GM12878 (cell line): ENCODE measurements around the gene FBRSL1. TPM values are rescaled to one million over a fixed set of nuclear protein-coding genes. Genes with fewer than 3 reads are reported as not detected.

Experiments used
- ATAC-seq: fragments of 200-7000 bp; cut with Tn5 transposase; 3 replicates; pipeline ENCODE4 v1.9.1; 2020; ENCODE audit warnings: mild to moderate bottlenecking, moderate library complexity
- BruUV-seq: library from RNA; stranded (reverse); fragments of 400-500 nt; replicated peaks from 2 replicates; lab custom pipeline; 2021; lab: Mats Ljungman, UMichigan
- CTCF ChIA-PET: fragments of 300-600 bp; sonication (Branson Sonifier 250); formaldehyde crosslinking; extraction: SDS; loops from one replicate; lab custom pipeline; 2021; ENCODE audit warnings: inconsistent platforms; lab: Yijun Ruan, JAX
- POLR2A ChIA-PET: fragments of 350-600 bp; formaldehyde crosslinking; extraction: SDS; loops from one replicate; lab custom pipeline; 2021; ENCODE audit warnings: inconsistent platforms; lab: Charles Lee
- RAD21 ChIA-PET: fragments of 300-600 bp; sonication (Branson Sonifier 250); formaldehyde crosslinking; loops from one replicate; lab custom pipeline; 2023; ENCODE audit warnings: antibody characterized with exemption; ENCODE audit not compliant: unreplicated experiment; lab: Charles Lee
- SMC1A ChIA-PET: fragments of 300-600 bp; sonication (Branson Sonifier 250); formaldehyde crosslinking; loops from one replicate; lab custom pipeline; 2023; ENCODE audit not compliant: unreplicated experiment, uncharacterized antibody; lab: Charles Lee
- DNase-seq: peaks from one replicate; pipeline ENCODE4 v3.0.0-alpha.2; 2011; ENCODE audit warnings: low read depth, low spot score
- FAIRE-seq: peaks from 3 replicates; lab custom pipeline; 2011; peaks lifted over from hg19 to GRCh38; lab: Jason Lieb, UNC
- H2AFZ ChIP-seq: 2 replicates; pipeline ENCODE4 v1.6.0; 2011; ENCODE audit warnings: low read depth, low read length, control low read depth; ENCODE audit not compliant: control insufficient read depth
- H3K27ac ChIP-seq: 2 replicates; pipeline ENCODE4 v1.5.1; 2011; ENCODE audit warnings: control low read depth; ENCODE audit not compliant: control insufficient read depth, insufficient read depth
- H3K27me3 ChIP-seq, 2 experiments: replicated peaks in 1 of 2; 2 replicates each; pipeline versions ENCODE4 v1.6.0 to v1.6.1; 2011; ENCODE audit warnings: low read length in 1 of 2; ENCODE audit not compliant: control insufficient read depth in 2 of 2, insufficient read depth in 2 of 2
- H3K36me3 ChIP-seq, 2 experiments: 2 replicates each; pipeline ENCODE4 v1.5.1; 2011; ENCODE audit warnings: low read length in 1 of 2; ENCODE audit not compliant: control insufficient read depth in 2 of 2, insufficient read depth in 2 of 2
- H3K4me1 ChIP-seq: 2 replicates; pipeline ENCODE4 v1.6.1; 2011; ENCODE audit warnings: mild to moderate bottlenecking, low read length, moderate library complexity, mixed read lengths; ENCODE audit not compliant: control insufficient read depth, insufficient read depth
- H3K4me2 ChIP-seq: 2 replicates; pipeline ENCODE4 v1.6.0; 2011; ENCODE audit warnings: control low read depth; ENCODE audit not compliant: control insufficient read depth, insufficient read depth
- H3K4me3 ChIP-seq: fragments of 200-600 bp; sonication (generic); 2 replicates; pipeline ENCODE4 v1.5.1; 2016
- H3K79me2 ChIP-seq: 2 replicates; pipeline ENCODE4 v1.6.0; 2011; ENCODE audit warnings: low read length; ENCODE audit not compliant: control insufficient read depth, insufficient read depth
- H3K9ac ChIP-seq: 2 replicates; pipeline ENCODE4 v1.8.0; 2011; ENCODE audit warnings: low read length, control low read depth, mixed read lengths; ENCODE audit not compliant: control insufficient read depth, insufficient read depth
- H3K9me3 ChIP-seq: replicated peaks from 3 replicates; pipeline ENCODE4 v1.5.1; 2011; ENCODE audit warnings: mild to moderate bottlenecking, low read length; ENCODE audit not compliant: control insufficient read depth, insufficient read depth
- H4K20me1 ChIP-seq: 2 replicates; pipeline ENCODE4 v1.6.0; 2011; ENCODE audit not compliant: control insufficient read depth, insufficient read depth
- ATF2 ChIP-seq: IDR thresholded peaks from 2 replicates; pipeline ENCODE4 v1.6.1; 2012; ENCODE audit warnings: low read length, inconsistent platforms
- BCL11A ChIP-seq: IDR thresholded peaks from 2 replicates; pipeline ENCODE4 v1.6.1; 2011; ENCODE audit warnings: low read depth, low read length
- MTA3 ChIP-seq: IDR thresholded peaks from 2 replicates; pipeline ENCODE4 v1.6.1; 2012; ENCODE audit warnings: low read length, inconsistent platforms, borderline replicate concordance
- NRF1 ChIP-seq: conservative IDR thresholded peaks from 2 replicates; pipeline ENCODE4 v1.6.1; 2011; ENCODE audit warnings: mild to moderate bottlenecking, low read depth, low read length, improper control_type of control experiment
- SP1 ChIP-seq: IDR thresholded peaks from one replicate; pipeline ENCODE4 v1.6.1; 2011; ENCODE audit warnings: low read depth, low read length
- TBL1XR1 ChIP-seq: IDR thresholded peaks from 2 replicates; pipeline ENCODE4 v1.6.1; 2012; ENCODE audit warnings: low read depth, low read length, improper control_type of control experiment
- WGBS: methylation state at CpG from one replicate; pipeline ENCODE4 v1.1.6; 2016; ENCODE audit warnings: low lambda C conversion rate; ENCODE audit not compliant: insufficient replicate concordance, insufficient coverage; ENCODE audit errors: missing lambda C conversion rate; 5-methylcytosine and 5-hydroxymethylcytosine counted together
- in situ Hi-C: fragments of 300-500 bp; cut with MboI; formaldehyde crosslinking; loops from 9 replicates; pipeline ENCODE4 v1.14.3; 2018; ENCODE audit warnings: mixed read lengths
- intact Hi-C: fragments of 100-400 bp; cut with micrococcal nuclease; formaldehyde crosslinking; loops from one replicate; pipeline ENCODE4 v1.14.2; 2022; ENCODE audit not compliant: unreplicated experiment
- polyA plus RNA-seq, 11 experiments: library from polyadenylated mRNA; depleted of rRNA in 4 of 11; unstranded in 6 of 11; stranded (reverse) in 5 of 11; fragments of >200 nt; fragmentation: Nextera tagmentation in 4 of 11; fragmentation: Illumina TruSeq in 1 of 11; extraction: Ambion mirVana in 4 of 11; extraction: Trizol in 1 of 11; gene quantifications; 1 replicate in 1 of 11; 2 replicates in 10 of 11; pipeline versions ENCODE4 v1.2.1 to v1.2.3, GENCODE V29; 2011 to 2016; ENCODE audit warnings: inconsistent platforms in 2 of 11, missing spikeins in 2 of 11, low read depth in 1 of 11
- total RNA-seq, 4 experiments: library from RNA; depleted of rRNA in 3 of 4; stranded (reverse); fragments of >200 nt in 3 of 4; fragmentation: Illumina TruSeq in 1 of 4; extraction: Trizol in 1 of 4; gene quantifications; 2 replicates each; pipeline versions ENCODE4 v1.2.1 to v1.2.3, GENCODE V29; 2013 to 2021

Gene FBRSL1
- total and polyA plus RNA-seq, 10 of the 15 experiments (the other 5 are each of a cell fraction or from before 2014, with no cell fraction given) = 0.19 to 55.1 (median 4.1) TPM

GRCh38 chr12:132537049-132537448, 47.1 kb downstream of the FBRSL1 start:
- Histone ChIP-seq H4K20me1 (no peaks in the 10 kb centered on the region), H3K4me1 (no peaks in the 10 kb centered on the region), H3K9ac (no peak overlapping the region), H2AFZ (no peak overlapping the region), H3K4me3 (no peak overlapping the region), H3K79me2 (no peaks in the 10 kb centered on the region), H3K27me3 (no peaks in the 10 kb centered on the region), H3K36me3 (no peaks in the 10 kb centered on the region), H3K4me2 (no peak overlapping the region), H3K27ac (no peak overlapping the region), H3K9me3 (no peaks in the 10 kb centered on the region; the same call in 2 of the 3 replicates)
- FAIRE-seq (no peak), DNase-seq (no peak), ATAC-seq (no peak)
- RAD21 ChIA-PET = no interaction called here
- SMC1A ChIA-PET = no interaction called here
- TF ChIP-seq NRF1 (no peak), ATF2 (no peak), BCL11A (no peak), TBL1XR1 (no peak), SP1 (no peak), MTA3 (no peak)
- WGBS = 24% methylated on average over 11 of the region's 11 CpGs
- in situ Hi-C loops (no loop called here), intact Hi-C loops (no loop called here)
- CTCF ChIA-PET = no interaction called here
- POLR2A ChIA-PET = no interaction called here
- BruUV-seq = no TSS peak
